HCT116 (cell line): ENCODE data around the gene ATG101. TPM values are rescaled to one million over a fixed set of nuclear protein-coding genes. Genes with fewer than 3 reads are reported as not detected.

Source experiments
- ATAC-seq: fragments of 200-7000 bp; cut with Tn5 transposase; 2 replicates; pipeline ENCODE4 v1.9.1; 2020; ENCODE audit warnings: mild to moderate bottlenecking, moderate library complexity
- BruUV-seq: library from RNA; stranded (reverse); fragments of 400-500 nt; replicated peaks from 2 replicates; lab custom pipeline; 2021; lab: Mats Ljungman, UMichigan
- CTCF ChIA-PET: fragments of 300-600 bp; sonication (Branson Sonifier 250); formaldehyde crosslinking; loops from one replicate; lab custom pipeline; 2021; ENCODE audit warnings: antibody characterized with exemption; lab: Charles Lee
- POLR2A ChIA-PET: fragments of 300-600, 350-600 bp; sonication (Branson Sonifier 250); formaldehyde crosslinking; loops from one replicate; lab custom pipeline; 2021; ENCODE audit warnings: antibody characterized with exemption; lab: Charles Lee
- RAD21 ChIA-PET, 2 experiments: fragments of 300-600 bp; sonication (Branson Sonifier 250); formaldehyde crosslinking; loops; one replicate each; lab custom pipeline; 2023; ENCODE audit warnings: low total read pairs in 2 of 2; ENCODE audit not compliant: uncharacterized antibody in 2 of 2, unreplicated experiment in 2 of 2, low non-redundant PET in 1 of 2; lab: Charles Lee
- DNase-seq: peaks from one replicate; pipeline ENCODE4 v3.0.0-alpha.2; 2010; ENCODE audit warnings: low read depth, low spot score
- H2AFZ ChIP-seq: fragments of 200-600 bp; shearing (Covaris generic), sonication (generic); 2 replicates; pipeline ENCODE4 v1.6.1; 2017; ENCODE audit warnings: low read depth, mixed run types, mixed read lengths, antibody characterized with exemption, low read length; ENCODE audit not compliant: poor library complexity, severe bottlenecking
- H3K27ac ChIP-seq: 2 replicates; pipeline ENCODE4 v1.5.1; 2012; ENCODE audit warnings: low read depth, low read length
- H3K27me3 ChIP-seq: fragments of 200-600 bp; sonication (generic); 2 replicates; pipeline ENCODE4 v1.6.1; 2016; ENCODE audit warnings: mixed run types, low read length, mixed read lengths; ENCODE audit not compliant: insufficient read depth
- H3K36me3 ChIP-seq, 2 experiments: fragments of 200-500 bp in 1 of 2; fragments of 200-600 bp in 1 of 2; sonication (Bioruptor generic) in 1 of 2; sonication (generic) in 1 of 2; 2 replicates each; pipeline versions ENCODE4 v1.5.1 to v1.6.1; 2014 to 2016; ENCODE audit warnings: low read length in 2 of 2, inconsistent platforms in 1 of 2, mixed read lengths in 1 of 2, mixed run types in 1 of 2; ENCODE audit not compliant: insufficient read depth in 2 of 2, control insufficient read depth in 1 of 2
- H3K4me1 ChIP-seq, 2 experiments: fragments of 200-600 bp in 1 of 2; sonication (generic) in 1 of 2; 2 replicates each; pipeline versions ENCODE4 v1.5.1 to v1.6.1; 2012 to 2017; ENCODE audit warnings: low read length in 2 of 2, inconsistent platforms in 1 of 2, mild to moderate bottlenecking in 1 of 2, mixed read lengths in 1 of 2, mixed run types in 1 of 2, moderate library complexity in 1 of 2; ENCODE audit not compliant: insufficient read depth in 2 of 2, control insufficient read depth in 1 of 2
- H3K4me2 ChIP-seq: fragments of 200-600 bp; sonication (generic); 2 replicates; pipeline ENCODE4 v1.6.1; 2017; ENCODE audit warnings: mixed run types, low read length, mixed read lengths
- H3K4me3 ChIP-seq, 2 experiments: fragments of 200-600 bp in 1 of 2; sonication (generic) in 1 of 2; replicated peaks in 1 of 2; 2 replicates each; pipeline ENCODE4 v1.5.1; 2011 to 2016; ENCODE audit warnings: low read length in 2 of 2, control low read depth in 1 of 2, low read depth in 1 of 2, mild to moderate bottlenecking in 1 of 2, mixed read lengths in 1 of 2, mixed run types in 1 of 2
- H3K79me2 ChIP-seq: fragments of 200-600 bp; sonication (generic); 2 replicates; pipeline ENCODE4 v1.6.1; 2017; ENCODE audit warnings: mild to moderate bottlenecking, mixed run types, low read length, moderate library complexity, mixed read lengths; ENCODE audit not compliant: insufficient read depth
- H3K9ac ChIP-seq: fragments of 200-600 bp; sonication (generic); 2 replicates; pipeline ENCODE4 v1.6.1; 2016; ENCODE audit warnings: low read length, mixed read lengths
- H3K9me2 ChIP-seq: fragments of 200-600 bp; sonication (generic), shearing (Covaris generic); 2 replicates; pipeline ENCODE4 v1.6.1; 2017; ENCODE audit warnings: mixed run types, mild to moderate bottlenecking, moderate library complexity; ENCODE audit not compliant: insufficient read depth
- H3K9me3 ChIP-seq, 2 experiments: fragments of 200-500 bp in 1 of 2; fragments of 200-600 bp in 1 of 2; sonication (Bioruptor generic) in 1 of 2; sonication (generic) in 1 of 2; 2 replicates each; pipeline ENCODE4 v1.6.1; 2014 to 2017; ENCODE audit warnings: low read length in 2 of 2, mixed read lengths in 2 of 2, inconsistent platforms in 1 of 2, low read depth in 1 of 2, mild to moderate bottlenecking in 1 of 2, mixed run types in 1 of 2, moderate library complexity in 1 of 2; ENCODE audit not compliant: control insufficient read depth in 1 of 2, insufficient read depth in 1 of 2
- H4K20me1 ChIP-seq: fragments of 200-600 bp; sonication (generic), shearing (Covaris generic); 2 replicates; pipeline ENCODE4 v1.6.1; 2017; ENCODE audit warnings: mixed run types, mild to moderate bottlenecking, moderate library complexity; ENCODE audit not compliant: insufficient read depth
- ATF3 ChIP-seq: IDR thresholded peaks from 2 replicates; pipeline ENCODE4 v1.6.1; 2012
- CBX3 ChIP-seq: IDR thresholded peaks from 2 replicates; pipeline ENCODE4 v1.6.1; 2012; ENCODE audit warnings: low read depth
- CEBPB ChIP-seq: IDR thresholded peaks from 2 replicates; pipeline ENCODE4 v1.6.1; 2012; ENCODE audit warnings: low read depth
- EGR1 ChIP-seq: IDR thresholded peaks from 2 replicates; pipeline ENCODE4 v1.6.1; 2012; ENCODE audit warnings: low read depth
- ELF1 ChIP-seq: IDR thresholded peaks from 2 replicates; pipeline ENCODE4 v1.6.1; 2012; ENCODE audit warnings: low read depth, borderline replicate concordance
- EZH2 ChIP-seq: fragments of 200-600 bp; sonication (generic); IDR thresholded peaks from 2 replicates; pipeline ENCODE4 v1.6.1; 2017; ENCODE audit warnings: antibody characterized with exemption, mixed run types
- FOSL1 ChIP-seq: IDR thresholded peaks from 2 replicates; pipeline ENCODE4 v1.6.1; 2012; ENCODE audit warnings: low read depth
- JUND ChIP-seq: IDR thresholded peaks from 2 replicates; pipeline ENCODE4 v1.6.1; 2012
- MAX ChIP-seq: IDR thresholded peaks from 2 replicates; pipeline ENCODE4 v1.6.1; 2012
- POLR2A ChIP-seq: IDR thresholded peaks from 2 replicates; pipeline ENCODE4 v1.7.0; 2011; ENCODE audit warnings: borderline replicate concordance; ENCODE audit not compliant: insufficient read depth, insufficient read length; ENCODE audit errors: extremely low read depth
- RAD21 ChIP-seq: IDR thresholded peaks from 2 replicates; pipeline ENCODE4 v1.6.1; 2012; ENCODE audit warnings: low read depth, mild to moderate bottlenecking
- REST ChIP-seq: IDR thresholded peaks from 2 replicates; pipeline ENCODE4 v1.6.1; 2012; ENCODE audit warnings: low read depth
- SP1 ChIP-seq: IDR thresholded peaks from 2 replicates; pipeline ENCODE4 v1.6.1; 2012; ENCODE audit warnings: low read depth
- SRF ChIP-seq: IDR thresholded peaks from 2 replicates; pipeline ENCODE4 v1.6.1; 2012; ENCODE audit warnings: low read depth
- TCF7L2 ChIP-seq: IDR thresholded peaks from 2 replicates; pipeline ENCODE4 v1.7.0; 2011; ENCODE audit warnings: borderline replicate concordance, inconsistent platforms; ENCODE audit not compliant: insufficient read depth, insufficient read length; ENCODE audit errors: extremely low read depth
- ZFX ChIP-seq: fragments of 450-650 bp; IDR thresholded peaks from 2 replicates; pipeline ENCODE4 v1.6.1; 2017
- ZNF274 ChIP-seq: fragments of 200-500 bp; sonication (Bioruptor generic); IDR thresholded peaks from 2 replicates; pipeline ENCODE4 v1.6.1; 2014; ENCODE audit warnings: mild to moderate bottlenecking, low read depth, low read length, inconsistent platforms
- intact Hi-C: fragments of 100-400 bp; cut with micrococcal nuclease; formaldehyde crosslinking; loops from 2 replicates; pipeline ENCODE4 v1.10.0; 2022
- total RNA-seq: library from RNA; stranded (reverse); gene quantifications from one replicate; pipeline ENCODE4 v1.2.1, GENCODE V29; 2021; ENCODE audit not compliant: unreplicated experiment

Gene ATG101
- total RNA-seq, 1 experiment from 2014 or later, result 49.2 TPM

- no peak overlapping the region for H3K4me3 ChIP-seq
- no peaks in the 10 kb centered on the region for H3K27me3 ChIP-seq
- ATAC-seq (no peak), DNase-seq (no peak)
- no TSS peak for BruUV-seq
- H3K4me2 ChIP-seq, result no peak overlapping the region
- H3K9me2 ChIP-seq, result no peaks in the 10 kb centered on the region
- H3K27ac ChIP-seq, result no peak overlapping the region
- peaks cover 0 to 2% of the 10 kb centered on the region in 2 experiments; a peak in 1 of 4 replicates for H3K4me1 ChIP-seq
- POLR2A ChIA-PET, result no interaction called here
- peaks cover 15% of the 10 kb centered on the region; the same call in 1 of the 2 replicates for H3K79me2 ChIP-seq
- peaks cover 3 to 8% of the 10 kb centered on the region in 2 experiments; a peak in 2 of 4 replicates for H3K36me3 ChIP-seq
- no peaks in the 10 kb centered on the region for H4K20me1 ChIP-seq
- H3K9me3 ChIP-seq, result no peaks in the 10 kb centered on the region
- intact Hi-C loops, result no loop called here
- H3K9ac ChIP-seq, result no peak overlapping the region
- TF ChIP-seq JUND (no peak), RAD21 (no peak), ELF1 (no peak), ZNF274 (no peak), CEBPB (no peak), CBX3 (no peak), ZFX (no peak), MAX (no peak), EZH2 (no peak), SRF (no peak), EGR1 (no peak), TCF7L2 (no peak), ATF3 (no peak), POLR2A (no peak), REST (no peak), SP1 (no peak), FOSL1 (no peak)
- no peak overlapping the region for H2AFZ ChIP-seq
- CTCF ChIA-PET, result no interaction called here
- RAD21 ChIA-PET, result no interaction called here
Measured at GRCh38 chr12:52057638-52058576, 11.9 kb upstream of the ATG101 start.
